ELR (cell line): ENCODE results near the gene GLMN.
A peak's percentile ranks its signal among the peaks of the same experiment; 100 is the strongest.

Experiments used
- DNase-seq: peaks from one replicate; pipeline ENCODE4 v3.0.0-alpha.2; 2015; ENCODE audit warnings: low read depth

GLMN gene, protein sequence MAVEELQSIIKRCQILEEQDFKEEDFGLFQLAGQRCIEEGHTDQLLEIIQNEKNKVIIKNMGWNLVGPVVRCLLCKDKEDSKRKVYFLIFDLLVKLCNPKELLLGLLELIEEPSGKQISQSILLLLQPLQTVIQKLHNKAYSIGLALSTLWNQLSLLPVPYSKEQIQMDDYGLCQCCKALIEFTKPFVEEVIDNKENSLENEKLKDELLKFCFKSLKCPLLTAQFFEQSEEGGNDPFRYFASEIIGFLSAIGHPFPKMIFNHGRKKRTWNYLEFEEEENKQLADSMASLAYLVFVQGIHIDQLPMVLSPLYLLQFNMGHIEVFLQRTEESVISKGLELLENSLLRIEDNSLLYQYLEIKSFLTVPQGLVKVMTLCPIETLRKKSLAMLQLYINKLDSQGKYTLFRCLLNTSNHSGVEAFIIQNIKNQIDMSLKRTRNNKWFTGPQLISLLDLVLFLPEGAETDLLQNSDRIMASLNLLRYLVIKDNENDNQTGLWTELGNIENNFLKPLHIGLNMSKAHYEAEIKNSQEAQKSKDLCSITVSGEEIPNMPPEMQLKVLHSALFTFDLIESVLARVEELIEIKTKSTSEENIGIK

DNA sequence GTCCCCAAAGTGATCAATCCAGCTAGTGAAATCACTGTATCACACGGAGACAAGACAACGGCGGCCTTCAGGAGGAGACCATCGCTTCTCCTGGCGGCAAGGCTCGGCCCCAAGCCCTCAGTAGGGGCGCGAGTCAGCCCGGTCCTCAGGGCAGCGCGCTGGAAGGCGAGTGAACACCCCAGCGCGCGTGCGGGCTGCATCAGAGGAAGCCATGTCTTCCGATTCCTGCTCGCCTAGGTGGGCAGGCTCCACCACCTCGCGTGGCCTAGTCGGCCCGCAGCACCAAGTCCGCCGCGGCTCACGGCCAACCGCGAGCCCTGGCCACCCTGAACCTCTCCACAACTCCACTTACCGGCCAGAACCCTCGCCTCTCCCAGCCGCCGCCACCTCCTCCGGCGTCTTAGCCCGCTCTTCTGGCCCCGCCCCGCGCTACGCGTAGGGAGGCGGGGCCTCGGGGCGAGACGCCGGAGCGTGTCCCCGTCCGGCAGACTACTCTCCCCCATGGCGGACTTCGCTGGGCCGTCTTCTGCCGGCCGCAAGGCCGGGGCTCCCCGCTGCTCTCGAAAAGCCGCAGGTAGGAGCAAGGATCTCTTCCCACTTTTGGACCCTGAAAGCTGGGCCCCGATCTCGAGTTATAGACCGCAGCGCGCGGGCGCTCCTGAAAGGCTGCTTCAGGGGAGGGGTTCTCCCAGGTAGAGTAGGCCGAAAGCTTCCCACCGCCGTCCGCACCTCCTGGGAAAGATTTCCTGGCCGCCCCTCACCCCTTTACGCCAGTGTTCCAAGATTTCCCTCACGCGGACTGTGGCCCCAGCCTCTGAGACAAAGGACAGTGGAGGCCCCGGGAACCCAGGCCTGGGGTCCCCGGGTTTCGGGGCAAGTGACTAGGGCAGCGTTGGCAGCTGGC, at the start of gene GLMN, which contains the start of gene RPAP2:
TSS of gene GLMN (minus strand) at position 415 of the 904 bp plus-strand sequence. CDS start 988 bp downstream, outside the sequence.
TSS of gene RPAP2 (plus strand) at position 487 of the 904 bp plus-strand sequence. CDS start at position 502, 15 bp downstream.
- peak; percentile 89 for DNase-seq

- no peak for DNase-seq
These were observed 48.3 kb upstream of the GLMN start for GRCh38 chr1:92346866-92347640.

GRCh38 chr1:92343061-92343460, 44.3 kb upstream of the GLMN start:
- no peak for DNase-seq

DNA sequence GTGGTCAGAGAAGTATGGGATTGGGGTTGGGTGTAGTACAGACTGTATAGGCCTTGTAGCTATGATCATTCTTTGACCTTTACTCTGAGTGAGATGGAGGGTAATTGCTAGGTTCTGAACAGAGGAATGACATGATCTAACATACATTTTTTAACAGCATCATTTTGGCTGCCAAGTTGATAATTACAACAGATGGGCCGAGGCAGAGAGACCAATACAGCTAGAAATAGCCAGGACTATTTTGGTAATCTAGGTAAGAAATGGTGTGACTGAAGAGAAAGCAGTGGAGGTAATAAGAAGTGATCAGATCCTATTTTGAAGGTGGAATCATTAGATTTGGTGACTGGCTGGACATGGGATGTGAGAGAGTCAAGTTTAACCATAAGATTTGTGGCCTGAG, 43.6 kb upstream of the GLMN start:
- no peak for DNase-seq

DNA sequence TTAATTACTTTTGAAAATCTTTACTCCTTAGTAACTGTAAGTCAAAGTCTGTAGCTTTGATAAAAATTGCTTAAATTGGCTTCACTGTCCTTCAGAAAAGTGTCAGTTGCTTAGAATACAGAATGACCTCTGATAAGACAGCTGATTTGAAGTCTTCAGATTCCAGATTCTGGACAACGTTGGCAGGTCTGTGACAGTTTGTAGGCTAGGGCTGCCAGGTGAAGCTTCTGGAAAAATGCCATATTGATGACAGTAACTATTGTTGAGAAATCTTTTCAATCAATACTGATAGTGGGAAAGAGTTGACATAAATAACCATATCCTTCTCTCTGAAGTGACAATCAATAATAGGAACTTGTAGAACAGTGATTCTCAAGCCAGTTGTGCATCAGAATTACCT, 41.4 kb upstream of the GLMN start:
- DNase-seq: no peak

- DNase-seq: no peak
These were observed 34.9 kb upstream of the GLMN start for GRCh38 chr1:92333668-92334067.

- peak; percentile 98 for DNase-seq
These were observed 30.8 kb upstream of the GLMN start for GRCh38 chr1:92329347-92330129.

DNA sequence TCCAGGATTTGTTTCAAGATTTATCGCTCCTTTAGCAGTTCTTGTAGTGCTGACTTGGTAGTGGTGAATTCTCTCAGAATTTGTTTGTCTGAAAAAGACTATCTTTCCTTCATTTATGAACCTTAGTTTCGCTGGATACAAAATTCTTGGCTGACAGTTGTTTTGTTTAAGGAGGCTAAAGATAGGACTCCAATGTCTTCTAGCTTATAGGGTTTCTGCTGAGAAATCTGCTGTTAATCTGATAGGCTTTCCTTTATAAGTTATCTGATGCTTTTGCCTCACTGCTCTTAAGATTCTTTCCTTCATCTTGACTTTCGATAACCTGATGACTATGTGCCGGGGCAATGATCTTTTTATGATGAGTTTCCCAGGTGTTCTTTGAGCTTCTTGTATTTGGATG, 29.0 kb upstream of the GLMN start:
- no peak for DNase-seq

- DNase-seq: no peak
These were observed 27.9 kb upstream of the GLMN start for GRCh38 chr1:92326681-92327080.

DNA sequence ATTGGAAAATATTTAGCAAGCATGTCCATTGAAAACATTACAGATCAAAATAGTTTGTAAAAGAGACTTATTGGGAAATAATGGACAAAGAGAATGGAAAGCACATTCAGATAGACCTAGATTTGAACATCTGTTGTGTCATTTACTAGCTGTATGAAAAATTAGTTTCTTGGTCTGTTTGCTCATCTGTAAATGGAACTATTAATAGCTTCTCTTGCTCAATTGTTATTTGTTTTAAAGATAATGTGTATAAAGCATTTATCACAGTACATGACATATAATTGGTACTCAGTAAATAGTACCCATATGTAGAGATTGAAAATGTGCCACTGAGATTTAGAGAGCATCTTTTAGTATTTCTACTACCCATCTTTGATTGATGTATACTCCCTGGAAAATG, 26.0 kb upstream of the GLMN start:
- no peak for DNase-seq

DNA sequence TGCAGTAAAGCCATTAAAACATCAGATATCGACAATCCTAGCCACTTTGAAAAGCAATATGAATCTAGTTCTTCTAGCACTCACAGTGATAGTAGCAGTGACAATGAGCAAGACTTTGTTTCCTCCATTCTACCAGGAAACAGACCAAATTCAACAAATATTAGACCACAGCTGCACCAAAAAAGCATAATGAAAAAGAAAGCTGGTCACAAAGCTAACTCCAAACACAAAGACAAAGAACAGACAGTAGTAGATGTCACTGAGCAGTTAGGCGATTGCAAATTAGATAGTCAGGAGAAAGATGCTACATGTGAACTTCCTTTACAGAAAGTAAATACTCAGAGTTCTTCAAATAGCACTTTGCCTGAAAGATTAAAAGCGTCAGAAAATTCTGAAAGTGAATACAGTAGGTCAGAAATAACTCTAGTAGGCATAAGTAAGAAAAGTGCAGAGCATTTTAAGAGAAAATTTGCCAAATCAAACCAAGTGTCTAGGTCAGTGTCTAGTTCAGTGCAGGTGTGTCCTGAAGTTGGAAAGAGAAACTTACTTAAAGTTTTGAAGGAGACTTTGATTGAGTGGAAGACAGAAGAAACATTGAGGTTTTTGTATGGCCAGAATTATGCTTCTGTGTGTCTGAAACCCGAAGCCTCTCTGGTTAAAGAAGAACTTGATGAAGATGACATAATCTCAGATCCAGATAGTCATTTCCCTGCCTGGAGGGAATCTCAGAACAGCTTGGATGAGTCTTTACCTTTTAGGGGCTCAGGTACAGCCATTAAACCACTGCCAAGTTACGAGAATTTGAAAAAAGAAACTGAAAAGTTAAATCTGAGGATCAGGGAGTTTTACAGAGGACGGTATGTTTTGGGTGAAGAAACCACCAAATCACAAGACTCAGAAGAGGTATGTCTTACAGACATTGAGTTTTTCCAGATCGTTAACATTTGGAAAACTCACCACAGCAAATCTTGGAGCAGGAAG, 25.0 kb upstream of the GLMN start:
- DNase-seq: no peak

DNA sequence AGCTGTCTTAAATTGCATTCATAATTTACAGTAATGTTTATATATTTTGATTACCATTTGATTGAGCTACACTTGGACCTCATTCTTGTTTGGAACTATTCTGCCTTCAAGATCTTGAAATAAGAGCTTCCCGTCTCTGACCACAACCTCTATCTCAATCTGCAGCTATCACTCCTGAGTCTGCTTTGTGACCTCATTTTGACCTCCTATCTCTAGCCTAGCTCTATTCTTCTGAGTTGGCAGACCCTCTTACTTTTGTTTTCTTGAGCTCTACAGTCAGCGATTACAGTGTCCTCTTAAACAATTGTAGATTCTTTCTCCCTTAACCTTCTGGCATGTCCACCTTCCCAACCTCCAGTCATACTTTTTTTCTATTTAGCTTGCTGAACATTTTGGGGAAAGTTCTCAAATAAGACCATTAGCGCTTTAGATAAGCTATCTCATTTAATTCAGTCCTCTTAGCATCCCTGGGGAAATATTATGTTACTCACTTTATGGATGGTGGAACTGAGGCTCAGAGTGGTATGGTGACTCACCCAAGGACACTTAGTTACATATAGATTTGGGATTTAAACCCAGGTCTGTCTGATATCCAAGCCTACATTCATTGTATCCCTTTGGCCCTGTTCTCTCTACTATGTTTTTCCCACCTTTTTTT, 19.2 kb upstream of the GLMN start:
- DNase-seq: no peak

- no peak for DNase-seq
These were observed 17.2 kb upstream of the GLMN start for GRCh38 chr1:92315766-92316599.

DNA sequence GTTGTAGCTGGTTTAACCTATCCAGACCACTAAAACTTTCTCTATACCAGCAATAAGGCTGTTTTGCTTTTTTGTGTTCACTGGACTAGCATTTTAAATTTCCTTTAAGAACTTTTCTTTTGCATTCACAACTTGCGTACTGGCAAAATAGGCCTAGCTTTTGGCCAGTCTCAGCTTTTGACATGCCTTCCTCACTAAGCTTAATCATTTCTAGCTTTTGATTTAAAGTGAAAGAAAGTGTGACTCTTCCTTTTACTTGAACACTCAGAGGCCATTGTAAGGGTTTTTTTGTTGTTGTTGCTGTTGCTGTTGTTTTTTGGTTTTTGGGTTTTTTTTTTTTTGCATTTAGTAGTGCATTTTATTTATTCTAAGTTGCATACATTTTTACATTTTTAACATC, 15.2 kb upstream of the GLMN start:
- no peak for DNase-seq

DNA sequence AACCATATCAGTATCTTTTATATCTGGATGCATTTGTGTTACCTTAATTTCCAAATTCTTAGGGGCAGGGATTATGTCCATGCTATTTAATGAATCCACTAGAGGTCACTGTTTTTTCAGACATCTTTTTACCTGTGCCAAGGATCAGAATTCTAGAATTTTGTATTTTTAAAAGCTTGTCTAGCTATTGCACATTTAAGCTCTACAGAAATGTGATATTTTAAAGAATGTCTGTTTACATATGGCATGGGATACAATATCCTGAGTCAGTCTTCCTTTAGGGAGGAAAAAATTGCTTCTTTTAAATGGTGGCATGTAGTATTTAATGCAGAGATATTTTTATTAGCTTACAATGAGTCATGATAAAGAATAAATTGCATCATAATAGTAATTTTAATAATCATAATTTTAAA, 11.4 kb upstream of the GLMN start:
- peak; percentile 64 for DNase-seq

GRCh38 chr1:92307980-92308379, 9.2 kb upstream of the GLMN start:
- DNase-seq: no peak

DNA sequence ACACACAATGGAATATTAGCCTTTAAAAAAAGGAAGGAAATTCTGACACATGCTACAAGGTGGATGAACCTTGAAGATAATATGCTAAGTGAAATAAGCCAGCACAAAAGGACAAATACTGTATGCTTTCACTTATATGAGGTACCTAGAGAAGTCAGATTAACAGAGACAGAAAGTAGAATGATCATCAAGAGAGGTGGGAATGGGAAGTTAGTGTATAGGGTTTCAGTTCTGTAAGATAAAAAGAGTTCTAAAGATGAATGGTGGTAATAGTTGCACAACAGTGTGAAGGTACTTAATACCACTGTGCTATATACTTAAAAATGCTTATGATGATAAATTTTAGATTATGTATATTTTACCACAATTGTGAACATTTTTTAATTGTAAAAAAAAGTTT, 7.2 kb upstream of the GLMN start:
- DNase-seq: no peak

GRCh38 chr1:92301021-92301420, 2.2 kb upstream of the GLMN start:
- DNase-seq: no peak
